Measurements from ENCODE around the gene TOE1. TPM values are rescaled to one million over a fixed set of nuclear protein-coding genes. Genes with fewer than 3 reads are reported as not detected.

TOE1 gene
- total RNA-seq, 1 experiment from 2014 or later, result 31.2 TPM

DNA sequence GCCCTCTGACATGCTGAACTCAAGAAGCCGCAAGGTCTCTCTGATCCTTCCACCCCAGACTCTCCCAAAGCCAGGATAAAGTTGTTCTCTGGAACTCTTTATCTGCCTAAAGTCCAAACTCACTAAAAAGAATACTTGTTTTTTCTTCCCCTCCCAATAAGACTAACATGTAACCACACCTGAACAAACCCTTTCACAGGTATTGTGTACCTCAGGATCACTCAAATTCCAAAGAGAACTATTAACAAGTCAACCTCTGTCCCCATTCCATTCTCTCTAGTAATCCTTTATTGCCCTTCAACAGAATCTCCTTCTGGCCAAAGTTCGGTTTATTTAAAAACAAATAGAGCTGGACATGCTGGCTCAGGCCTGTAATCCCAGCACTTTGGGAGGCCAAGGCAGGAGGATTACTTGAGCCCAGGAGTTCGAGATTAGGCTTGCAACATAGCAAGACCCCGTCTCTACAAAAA, 4.1 kb upstream of the TOE1 start:
- Histone ChIP-seq H3T11ph (ENCODE audit: low read length) (no peak overlapping the region), H3K14ac (ENCODE audit: insufficient read depth, low read length) (no peak overlapping the region), H3K27ac (ENCODE audit: insufficient read length, low read depth, low read length) (no peak overlapping the region), H4K20me1 (ENCODE audit: control insufficient read depth, insufficient read depth, insufficient read length) (no peaks in the 10 kb centered on the region), H2AK5ac (ENCODE audit: insufficient read length, low read length) (no peak overlapping the region), H3K18ac (ENCODE audit: insufficient read length, low read depth, low read length) (no peak overlapping the region), H3K23ac (ENCODE audit: insufficient read length, low read depth, low read length) (no peak overlapping the region), H2AFZ (ENCODE audit: low read length) (no peak overlapping the region), H4K8ac (replicated peaks; ENCODE audit: insufficient read length, low read depth, low read length) (no peak overlapping the region), H3K4me1 (ENCODE audit: insufficient read depth, low read length) (peaks cover 3% of the 10 kb centered on the region; the same call in 1 of the 2 replicates), H3K79me2 (ENCODE audit: insufficient read depth, low read length) (peaks cover 4% of the 10 kb centered on the region; the same call in 1 of the 2 replicates), H3K79me1 (ENCODE audit: insufficient read depth, low read depth, low read length, poor library complexity, severe bottlenecking) (no peaks in the 10 kb centered on the region), H2BK12ac (ENCODE audit: insufficient read length, low read depth, low read length) (no peak overlapping the region), H2BK120ac (ENCODE audit: low read depth, low read length, poor library complexity, severe bottlenecking) (no peak overlapping the region), H4K5ac (ENCODE audit: insufficient read length, low read depth, low read length) (no peak overlapping the region), H2BK5ac (ENCODE audit: insufficient read length, low read length) (no peak overlapping the region), H2BK20ac (ENCODE audit: low read depth, low read length, poor library complexity, severe bottlenecking) (no peak overlapping the region), H4K91ac (ENCODE audit: insufficient read length, low read depth, low read length) (no peak overlapping the region), H3K56ac (ENCODE audit: insufficient read length, low read depth, low read length) (no peak overlapping the region), H3K9me3 (ENCODE audit: control insufficient read depth, low read depth, low read length) (no peaks in the 10 kb centered on the region), H2BK15ac (ENCODE audit: low read depth, low read length) (no peak overlapping the region), H3K9ac (ENCODE audit: extremely low read depth, insufficient read length, low read length) (no peak overlapping the region), H3K23me2 (ENCODE audit: insufficient read length, low read depth, low read length, poor library complexity, severe bottlenecking) (no peaks in the 10 kb centered on the region), H3K4ac (ENCODE audit: low read depth, low read length) (no peak overlapping the region), H3K27me3 (ENCODE audit: insufficient read depth, low read length) (no peaks in the 10 kb centered on the region), H3K4me2 (ENCODE audit: insufficient read depth, insufficient read length, low read length) (no peak overlapping the region)
- no peaks in the 10 kb centered on the region for H3K27me3 Mint-ChIP-seq (ENCODE audit: low read depth)
- H3K36me3 Mint-ChIP-seq (ENCODE audit: insufficient read depth in 1 of 3, low read depth in 3 of 3), result peaks cover 24 to 50% (median 50%) of the 10 kb centered on the region in 3 experiments
- no peak for DNase-seq
- 0 out of 5 replicates have a peak, but pooled peaks cover 0 to 4% of the 10 kb centered on the region in 2 experiments for H3K9me3 Mint-ChIP-seq
- H3K4me3 Mint-ChIP-seq, result no peak overlapping the region
- peaks cover 21 to 37% of the 10 kb centered on the region in 2 experiments for H3K4me1 Mint-ChIP-seq
- peak overlapping the region in 2 of 3 experiments; percentile 24 to 86; a peak in 3 of 7 replicates for H3K27ac Mint-ChIP-seq
- no CpG with 5 or more reads among the region's 4 CpGs for WGBS (ENCODE audit: extremely low coverage, insufficient read length, low lambda C conversion rate)
- TF ChIP-seq, protein P1, sequence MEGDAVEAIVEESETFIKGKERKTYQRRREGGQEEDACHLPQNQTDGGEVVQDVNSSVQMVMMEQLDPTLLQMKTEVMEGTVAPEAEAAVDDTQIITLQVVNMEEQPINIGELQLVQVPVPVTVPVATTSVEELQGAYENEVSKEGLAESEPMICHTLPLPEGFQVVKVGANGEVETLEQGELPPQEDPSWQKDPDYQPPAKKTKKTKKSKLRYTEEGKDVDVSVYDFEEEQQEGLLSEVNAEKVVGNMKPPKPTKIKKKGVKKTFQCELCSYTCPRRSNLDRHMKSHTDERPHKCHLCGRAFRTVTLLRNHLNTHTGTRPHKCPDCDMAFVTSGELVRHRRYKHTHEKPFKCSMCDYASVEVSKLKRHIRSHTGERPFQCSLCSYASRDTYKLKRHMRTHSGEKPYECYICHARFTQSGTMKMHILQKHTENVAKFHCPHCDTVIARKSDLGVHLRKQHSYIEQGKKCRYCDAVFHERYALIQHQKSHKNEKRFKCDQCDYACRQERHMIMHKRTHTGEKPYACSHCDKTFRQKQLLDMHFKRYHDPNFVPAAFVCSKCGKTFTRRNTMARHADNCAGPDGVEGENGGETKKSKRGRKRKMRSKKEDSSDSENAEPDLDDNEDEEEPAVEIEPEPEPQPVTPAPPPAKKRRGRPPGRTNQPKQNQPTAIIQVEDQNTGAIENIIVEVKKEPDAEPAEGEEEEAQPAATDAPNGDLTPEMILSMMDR (conservative IDR thresholded peaks at IDR 0.05), result no peak
